NCI-H510A (cell line): ENCODE data around the gene KIZ.
"Not testable (repeated sequence)": the region's sequence is repeated elsewhere in the genome, so short reads cannot be mapped to it uniquely, and the experiment has no call there.

ENCODE experiments used
- DNase-seq: peaks from one replicate; lab custom pipeline; 2025; lab: John Stamatoyannopoulos, UW

KIZ gene

DNA sequence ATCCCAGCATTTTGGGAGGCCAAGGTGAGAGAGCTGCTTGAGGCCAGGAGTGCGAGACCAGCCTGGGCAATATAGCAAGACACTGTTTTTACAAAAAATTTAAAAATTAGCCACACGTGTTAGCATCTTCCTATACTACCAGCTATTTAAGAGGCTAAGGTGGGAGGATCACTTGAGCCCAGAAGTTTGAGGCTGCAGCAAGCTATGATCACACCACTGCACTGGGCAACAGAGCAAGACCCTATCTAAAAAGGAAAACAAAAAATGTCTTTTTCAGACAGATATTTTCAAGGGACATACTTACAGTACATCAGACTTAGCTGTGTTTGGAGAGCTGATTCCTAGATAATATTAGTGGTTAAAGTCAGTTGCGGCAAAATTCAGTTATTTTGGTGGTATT lies 104.3 kb downstream of the KIZ start:
- DNase-seq, result no peak

DNA sequence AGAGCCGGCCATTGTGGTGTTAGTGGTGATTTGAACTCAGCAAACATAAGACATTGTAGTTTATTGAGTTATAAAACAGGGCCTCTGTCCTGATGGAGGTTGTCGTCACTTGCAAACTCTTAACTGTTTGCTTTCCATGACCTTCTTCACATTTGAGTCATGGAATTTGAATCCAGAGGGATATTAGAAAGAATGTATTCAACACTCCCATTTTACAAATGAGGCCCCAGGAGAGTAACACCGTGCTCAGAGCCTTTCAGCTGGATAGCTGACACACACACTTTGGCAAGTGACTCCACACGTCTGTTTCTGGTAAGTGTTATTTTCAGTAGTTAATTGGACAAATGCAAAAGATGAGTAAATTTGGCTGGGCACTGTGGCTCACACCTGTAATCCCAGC lies 104.8 kb downstream of the KIZ start:
- DNase-seq, result no peak

DNA sequence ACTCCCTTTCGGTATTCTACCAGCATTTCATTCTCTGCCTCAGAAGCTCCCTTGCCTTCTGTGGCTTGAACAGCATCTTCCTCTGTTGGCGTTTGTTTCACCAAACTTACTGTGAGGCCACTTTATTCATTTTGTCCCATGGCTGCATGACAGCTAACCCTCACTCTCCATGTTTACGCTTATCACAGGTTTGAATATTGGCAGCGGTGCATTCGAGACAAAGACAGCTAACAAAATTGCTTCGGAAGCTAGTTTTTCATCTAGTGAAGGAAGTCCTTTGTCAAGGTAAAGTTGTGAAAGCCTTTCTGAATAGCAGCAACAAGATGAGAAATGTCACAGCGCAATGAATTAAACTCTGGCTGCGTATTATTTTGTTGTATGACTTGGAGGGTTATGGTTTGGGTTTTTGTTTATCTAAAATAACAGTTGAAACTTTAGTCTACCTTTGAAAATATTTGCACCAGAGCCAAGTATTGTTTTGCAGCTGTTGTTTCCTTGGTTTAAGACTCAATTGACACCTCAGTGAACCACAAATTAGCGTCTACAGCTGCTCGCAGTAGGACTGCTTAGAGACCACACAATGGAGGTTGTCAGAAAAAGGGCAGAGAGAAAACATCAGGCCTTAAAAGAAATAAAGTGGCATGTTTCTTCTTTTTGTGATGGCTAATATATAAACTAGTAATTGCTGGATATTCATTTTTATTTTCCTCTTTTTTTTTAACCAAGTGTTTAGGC lies 106.8 kb downstream of the KIZ start:
- DNase-seq, result no peak

DNA sequence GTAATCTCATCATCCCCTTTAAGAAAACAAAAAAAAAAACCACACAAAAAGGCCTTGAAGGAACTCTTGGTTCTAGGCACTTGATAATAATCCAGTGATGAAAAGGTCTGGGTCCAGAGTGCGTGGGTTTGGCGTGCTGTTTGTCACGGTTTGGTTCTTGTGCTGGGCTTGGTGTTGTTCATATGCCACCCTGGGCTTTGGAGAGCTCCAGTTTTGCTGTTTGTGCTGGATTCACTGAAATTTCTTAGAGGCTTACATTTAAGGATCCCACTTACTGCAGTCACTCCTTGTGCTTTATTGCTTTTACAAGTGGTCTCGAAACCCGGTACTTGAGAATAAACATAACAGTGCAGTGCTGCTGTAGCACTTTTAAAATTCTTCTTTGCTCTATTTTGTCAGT lies 108.4 kb downstream of the KIZ start:
- no peak for DNase-seq

DNA sequence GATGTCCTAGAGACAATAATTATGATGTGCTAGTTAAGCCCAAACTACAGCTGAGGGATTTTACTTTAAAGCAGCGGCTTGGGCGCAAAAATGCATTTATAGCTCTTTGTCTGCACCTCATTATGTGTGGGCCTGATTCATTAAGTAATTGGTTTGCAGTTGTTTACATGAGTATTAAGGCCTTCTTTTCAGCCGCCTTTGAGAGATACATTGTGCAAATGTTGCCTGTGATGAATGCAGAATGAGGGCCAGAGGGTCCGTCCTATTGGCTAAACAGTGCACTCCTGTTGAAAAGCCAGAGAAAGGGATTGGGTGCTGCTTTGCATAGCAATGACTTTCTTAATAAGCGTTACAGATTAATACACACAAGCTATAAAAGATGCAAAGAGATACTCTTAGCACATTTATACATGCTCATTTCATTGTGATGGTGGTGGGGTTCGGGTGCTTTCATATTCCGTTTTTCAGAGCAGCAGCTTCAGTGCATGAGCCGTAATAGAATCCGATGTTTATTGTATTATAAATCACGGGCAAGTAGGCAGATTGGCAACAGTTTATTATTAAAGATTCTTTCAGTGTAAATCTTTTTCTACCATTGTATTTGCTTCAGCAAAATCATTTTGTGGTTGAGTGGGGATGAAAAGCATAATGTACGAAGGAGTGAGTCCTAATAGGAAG lies 109.1 kb downstream of the KIZ start:
- no peak for DNase-seq

DNA sequence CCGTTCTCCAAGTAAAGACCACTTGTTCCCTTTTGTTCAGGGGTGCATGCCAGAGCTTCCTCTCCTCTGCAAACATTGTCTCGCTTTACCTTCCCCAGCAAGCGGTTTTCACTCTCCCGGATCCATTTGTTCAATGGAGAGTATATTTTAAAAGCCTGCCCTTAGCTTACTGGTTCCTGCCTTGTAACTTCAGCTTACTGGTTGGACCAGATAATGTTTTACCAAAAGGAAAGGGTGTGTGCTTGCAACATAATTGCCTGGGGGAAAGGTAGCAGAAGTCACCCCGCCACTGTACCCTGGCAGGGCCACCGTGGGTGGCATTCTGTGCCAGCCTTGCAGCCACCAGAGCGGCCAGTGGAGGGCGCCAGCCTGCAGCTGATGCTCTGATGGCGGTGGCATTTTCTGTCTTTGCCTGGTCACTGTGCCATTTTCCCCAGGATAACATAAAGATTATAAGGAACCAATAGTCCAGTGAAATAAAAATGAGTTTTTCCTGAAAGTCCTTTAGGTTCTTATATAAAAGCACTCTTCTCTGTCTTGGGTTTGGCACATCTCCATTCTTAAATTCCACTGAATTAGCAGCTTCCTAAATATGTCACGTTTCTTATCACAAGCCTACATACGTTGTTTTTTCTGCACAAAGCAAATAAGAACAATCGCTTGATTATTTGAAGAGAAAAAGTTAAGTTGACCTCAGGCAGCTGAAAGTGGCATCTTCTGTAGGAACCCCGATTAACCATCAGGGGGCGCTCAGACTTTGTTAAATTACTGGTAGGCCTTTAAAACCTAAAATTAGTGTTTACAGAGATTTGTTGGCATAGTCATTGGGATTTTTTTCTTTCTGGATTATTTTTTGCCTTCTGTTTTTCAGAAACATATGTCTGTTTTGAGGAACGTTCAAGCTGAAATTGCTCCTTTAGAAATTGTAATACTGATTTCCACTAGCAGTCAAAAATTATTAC lies 109.9 kb downstream of the KIZ start:
- DNase-seq, result peak; percentile 7

DNA sequence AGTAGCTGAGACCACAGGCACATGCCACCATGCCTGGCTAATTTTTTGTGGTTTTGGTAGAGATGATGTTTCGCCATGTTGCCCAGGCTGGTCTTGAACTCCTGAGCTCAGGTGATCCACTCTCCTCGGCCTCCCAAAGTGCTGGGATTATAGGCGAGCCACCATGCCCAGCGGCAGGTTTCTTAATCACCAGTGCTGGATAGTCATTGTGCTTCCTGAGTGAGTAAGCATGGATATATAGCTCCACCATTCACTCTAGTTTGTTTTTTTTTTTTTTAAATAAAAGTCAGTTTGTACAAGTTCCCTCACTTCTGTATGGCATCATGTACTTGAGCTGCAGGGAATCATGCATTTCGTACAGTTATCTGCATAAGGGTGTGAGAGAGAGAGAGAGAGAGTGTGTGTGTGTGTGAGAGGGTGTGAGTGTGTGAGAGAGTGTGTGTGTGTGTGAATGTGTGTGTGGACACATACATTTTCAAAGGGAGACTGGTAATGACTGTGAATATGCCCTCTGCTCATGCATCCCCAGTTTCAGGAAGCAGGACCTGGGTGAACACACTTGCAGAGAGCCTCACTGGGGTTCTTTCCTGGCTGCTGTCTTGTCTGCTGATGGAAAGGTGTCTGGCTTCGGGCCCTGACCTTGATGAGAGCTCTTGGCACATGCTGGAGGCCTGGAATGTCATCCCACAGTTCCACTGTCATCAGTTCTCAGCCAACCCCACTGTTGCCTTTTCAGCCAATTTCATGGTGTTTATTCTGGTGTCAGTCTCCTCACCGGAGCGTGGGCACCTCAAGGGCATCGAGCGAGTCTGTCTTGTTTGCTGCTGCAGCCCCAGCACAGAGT lies 112.3 kb downstream of the KIZ start:
- DNase-seq, result no peak

DNA sequence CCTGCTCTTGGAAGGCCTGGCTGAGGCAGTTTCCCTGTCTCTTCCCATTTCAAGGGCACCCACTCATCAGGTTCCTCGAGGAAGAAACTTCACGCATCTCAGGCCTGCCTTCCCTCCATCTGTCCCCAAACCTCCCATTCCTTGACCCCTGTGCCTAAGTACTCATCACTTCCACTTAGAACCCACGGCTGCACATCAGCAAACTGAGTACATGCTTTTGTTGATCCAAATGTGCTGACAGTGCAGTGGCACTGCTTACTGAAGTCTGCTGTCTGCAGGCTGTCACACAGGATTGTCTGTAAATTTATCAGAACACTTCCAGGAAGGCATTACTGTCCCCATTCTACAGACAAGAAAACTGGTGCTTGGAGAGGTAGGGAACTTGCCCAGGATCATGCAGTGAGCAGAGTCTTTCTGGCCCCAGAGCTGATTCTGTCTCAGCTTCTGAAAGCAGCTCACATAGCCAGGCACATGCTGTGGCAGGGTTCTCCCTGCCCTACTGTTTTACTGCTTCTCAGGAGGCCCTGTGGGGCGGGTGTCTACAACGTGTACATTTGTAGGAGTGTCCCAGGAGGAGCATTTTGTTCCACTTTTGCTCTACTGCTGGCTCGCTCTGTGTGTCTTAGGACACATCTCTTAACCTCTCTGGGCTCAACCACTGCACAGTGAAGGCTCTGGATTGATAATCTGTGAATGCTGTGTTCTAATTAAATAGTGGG lies 113.1 kb downstream of the KIZ start:
- DNase-seq, result no peak

DNA sequence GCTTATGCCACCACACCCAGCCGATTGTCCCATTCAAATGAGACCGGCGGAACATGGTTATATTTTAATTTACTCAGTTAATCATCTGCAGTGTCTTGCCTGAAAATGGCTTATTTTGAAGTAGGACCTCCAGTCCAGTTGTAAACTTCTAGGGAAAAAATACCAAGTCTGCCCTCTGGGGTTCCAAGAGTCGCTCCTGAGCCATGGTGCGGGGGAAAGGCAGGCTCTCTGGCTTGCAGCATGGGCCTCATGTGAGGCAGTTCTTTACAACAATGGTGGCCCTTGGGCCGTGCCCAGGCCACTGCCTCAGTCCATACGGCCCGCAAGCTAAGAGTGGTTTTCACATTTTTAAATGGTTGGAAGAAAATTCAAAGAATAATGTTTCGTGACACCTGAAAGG lies 114.5 kb downstream of the KIZ start:
- no peak for DNase-seq

DNA sequence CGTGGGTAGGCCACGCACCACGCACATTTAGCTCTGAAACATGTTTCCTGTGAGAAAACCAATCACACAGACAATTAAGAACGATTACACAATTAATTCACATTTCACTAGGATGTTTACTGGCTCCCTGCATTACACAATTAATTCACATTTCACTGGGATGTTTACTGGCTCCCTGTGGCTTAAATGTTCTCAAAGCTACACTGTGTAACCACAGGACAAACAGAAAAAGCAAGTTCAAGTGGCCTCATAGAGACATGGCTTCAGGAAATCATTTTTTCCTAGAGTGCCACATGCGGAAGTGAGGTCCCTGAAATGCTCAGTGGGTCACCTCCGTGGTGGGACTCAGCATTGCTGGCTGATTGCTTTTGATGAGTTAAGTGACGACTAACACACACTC lies 115.5 kb downstream of the KIZ start:
- peak; percentile 50 for DNase-seq

DNA sequence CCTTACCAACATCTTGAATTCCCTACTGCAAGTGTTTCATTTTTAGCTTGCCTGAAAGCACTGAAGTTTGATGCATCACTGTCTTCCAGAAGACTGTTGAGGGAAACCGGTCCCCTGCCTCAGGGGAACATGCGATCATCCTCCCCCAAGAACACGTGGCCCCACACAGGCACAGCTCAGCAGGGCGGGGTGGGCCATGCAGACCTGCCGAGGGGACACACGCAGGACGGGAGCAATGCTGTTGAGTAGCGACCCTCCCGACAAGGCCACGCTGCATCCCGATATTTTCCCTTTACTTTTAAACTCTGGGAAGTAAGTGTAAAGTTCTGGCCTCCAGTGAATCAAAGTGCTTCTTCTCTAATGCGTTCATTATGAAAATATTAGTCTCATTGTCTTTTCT lies 117.9 kb downstream of the KIZ start:
- DNase-seq, result no peak

DNA sequence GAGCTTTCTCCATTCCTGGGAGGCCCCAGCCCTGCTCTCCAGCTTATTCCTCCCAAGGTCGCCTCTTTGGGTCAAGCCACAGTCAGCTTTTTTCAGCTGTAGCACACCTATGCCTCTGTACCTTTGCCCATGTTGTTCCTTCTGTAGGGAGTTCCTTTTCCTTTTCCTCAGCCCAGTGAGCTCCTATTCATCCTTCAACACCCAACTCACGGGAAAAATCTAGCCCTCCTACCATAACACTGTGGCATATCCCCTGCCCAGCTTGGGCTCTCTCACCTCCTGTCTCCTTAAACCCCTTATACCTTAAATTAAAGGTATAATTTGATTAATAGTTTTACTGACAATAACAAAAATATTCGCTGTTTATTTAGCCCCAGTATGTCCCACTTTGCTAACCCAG lies 118.9 kb downstream of the KIZ start:
- DNase-seq, result no peak

DNA sequence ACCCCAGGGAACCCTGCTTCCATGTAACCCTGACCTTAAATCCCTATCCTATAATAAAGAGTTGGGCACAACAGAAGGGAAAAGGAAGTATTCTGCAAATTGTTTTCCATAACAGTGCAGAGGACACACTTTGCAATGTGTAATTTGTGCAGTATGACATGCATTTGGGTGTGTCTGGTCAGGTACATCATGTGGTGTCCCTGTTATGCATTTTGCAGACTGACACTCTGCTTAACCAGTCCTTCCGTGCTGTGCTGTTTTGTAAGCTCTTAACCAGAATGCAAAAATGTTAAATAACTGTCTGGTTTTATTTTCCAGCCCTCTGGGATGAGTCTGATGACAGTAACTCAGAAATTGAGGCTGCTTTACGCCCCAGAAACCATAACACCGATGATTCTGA lies 120.3 kb downstream of the KIZ start:
- no peak for DNase-seq

DNA sequence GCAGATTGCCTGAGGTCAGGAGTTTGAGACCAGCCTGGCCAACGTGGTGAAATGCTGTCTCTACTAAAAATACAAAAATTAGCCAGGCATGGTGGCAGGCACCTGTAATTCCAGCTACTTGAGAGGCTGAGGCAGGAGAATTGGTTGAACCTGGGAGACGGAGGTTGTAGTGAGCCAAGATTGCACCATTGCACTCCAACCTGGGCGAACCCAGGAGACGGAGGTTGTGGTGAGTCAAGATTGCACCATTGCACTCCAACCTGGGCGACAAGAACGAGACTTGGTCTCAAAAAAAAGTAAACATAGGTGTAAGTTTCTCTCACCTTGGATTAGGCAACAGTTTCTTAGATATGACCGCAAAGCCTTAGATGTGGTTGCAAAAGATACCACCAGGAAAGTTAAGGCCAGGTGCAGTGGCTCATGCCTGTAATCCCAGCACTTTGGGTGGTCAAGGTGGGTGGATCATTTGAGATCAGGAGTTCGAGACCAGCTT lies 121.8 kb downstream of the KIZ start:
- DNase-seq, result not testable (repeated sequence)

DNA sequence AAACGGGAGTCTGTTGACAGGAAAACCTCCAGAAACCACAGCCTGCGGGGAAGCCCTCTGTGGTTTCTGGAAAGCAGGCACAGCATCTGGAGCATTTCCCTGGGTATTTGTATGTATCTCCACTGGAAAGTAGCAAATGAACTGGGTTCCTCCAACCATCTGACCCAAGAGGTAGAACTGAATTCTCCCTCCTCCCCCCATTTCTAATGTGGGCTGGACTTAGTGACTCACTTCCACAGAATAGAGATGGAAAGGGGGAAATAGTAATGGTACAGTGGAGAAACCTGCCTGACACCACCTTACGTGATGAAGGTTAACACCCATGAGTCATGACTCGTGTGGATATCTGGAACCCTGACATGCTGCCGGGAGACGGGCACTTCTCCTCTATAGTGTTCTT lies 125.4 kb downstream of the KIZ start:
- no peak for DNase-seq

DNA sequence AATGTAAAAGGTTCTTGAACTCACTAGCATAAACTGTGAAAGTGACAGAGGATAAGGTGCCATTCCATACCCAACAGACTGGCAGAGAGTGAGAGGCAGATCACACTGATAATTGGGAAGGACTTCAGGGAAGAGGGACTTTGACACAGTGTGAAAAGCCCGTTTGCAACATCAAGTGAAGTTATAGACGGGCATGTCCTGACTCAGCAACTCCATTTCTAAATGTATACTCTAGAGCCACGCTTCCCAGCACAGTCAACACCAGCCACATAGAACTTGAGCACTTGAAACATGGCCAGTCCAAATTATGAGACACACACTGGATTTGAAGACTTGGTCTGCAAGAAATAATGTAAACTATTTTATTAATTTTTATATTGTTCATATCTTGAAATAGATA lies 131.3 kb downstream of the KIZ start:
- no peak for DNase-seq

DNA sequence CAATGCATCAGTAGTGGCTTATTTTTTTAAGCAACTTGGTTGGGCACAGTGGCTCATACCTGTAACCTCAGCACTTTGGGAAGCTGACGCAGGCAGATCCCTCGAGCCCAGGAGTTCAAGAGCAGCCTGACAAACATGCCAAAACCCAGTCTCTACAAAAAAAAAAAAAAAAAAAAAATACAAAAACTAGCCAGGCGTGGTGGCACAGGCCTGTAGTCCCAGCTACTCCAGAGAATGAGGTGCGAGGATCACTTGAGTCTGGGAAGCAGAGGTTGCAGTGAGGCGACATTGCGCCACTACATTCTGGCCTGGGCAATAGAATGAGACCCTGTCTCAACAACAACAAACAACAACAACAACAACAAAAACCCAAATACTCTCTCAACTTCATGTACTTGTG lies 132.5 kb downstream of the KIZ start:
- DNase-seq, result no peak

DNA sequence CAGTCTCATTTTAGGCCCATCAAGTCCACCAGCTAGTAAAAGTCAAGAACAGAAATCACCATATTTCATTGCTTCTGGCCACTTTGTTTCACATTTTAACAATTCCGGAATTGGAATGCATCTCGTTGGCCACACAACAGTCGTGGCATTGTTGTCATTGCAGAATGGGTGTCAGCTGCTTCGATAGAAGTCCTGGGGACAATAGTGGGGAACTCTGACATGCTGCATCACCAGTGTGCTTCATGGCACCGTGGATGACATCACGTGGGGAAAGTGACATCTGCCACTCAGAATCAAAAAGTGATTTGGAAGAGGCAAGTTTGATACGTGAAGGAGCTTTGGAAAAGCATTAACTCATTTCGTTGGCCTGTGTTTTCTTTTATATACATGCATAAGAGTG lies 133.5 kb downstream of the KIZ start:
- no peak for DNase-seq

DNA sequence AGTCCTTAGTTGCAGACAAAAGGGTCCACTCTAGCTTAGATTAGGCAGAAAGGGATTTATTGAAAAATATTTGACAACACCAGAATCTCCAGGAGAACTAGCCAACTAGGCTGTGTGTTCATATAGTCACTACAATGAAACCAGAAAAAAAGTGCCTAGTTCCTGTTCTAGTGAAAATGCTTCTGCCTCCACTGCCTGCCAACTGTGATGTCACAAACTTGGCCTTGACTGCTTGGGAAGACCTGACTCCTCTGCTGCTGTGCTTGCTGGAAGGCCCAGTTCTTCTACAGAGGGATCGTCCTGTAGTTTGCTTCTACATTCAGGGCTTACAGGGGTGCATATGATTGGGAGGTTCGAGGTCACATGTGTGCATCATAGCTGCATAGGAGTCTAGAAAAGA lies 136.9 kb downstream of the KIZ start:
- DNase-seq, result no peak

DNA sequence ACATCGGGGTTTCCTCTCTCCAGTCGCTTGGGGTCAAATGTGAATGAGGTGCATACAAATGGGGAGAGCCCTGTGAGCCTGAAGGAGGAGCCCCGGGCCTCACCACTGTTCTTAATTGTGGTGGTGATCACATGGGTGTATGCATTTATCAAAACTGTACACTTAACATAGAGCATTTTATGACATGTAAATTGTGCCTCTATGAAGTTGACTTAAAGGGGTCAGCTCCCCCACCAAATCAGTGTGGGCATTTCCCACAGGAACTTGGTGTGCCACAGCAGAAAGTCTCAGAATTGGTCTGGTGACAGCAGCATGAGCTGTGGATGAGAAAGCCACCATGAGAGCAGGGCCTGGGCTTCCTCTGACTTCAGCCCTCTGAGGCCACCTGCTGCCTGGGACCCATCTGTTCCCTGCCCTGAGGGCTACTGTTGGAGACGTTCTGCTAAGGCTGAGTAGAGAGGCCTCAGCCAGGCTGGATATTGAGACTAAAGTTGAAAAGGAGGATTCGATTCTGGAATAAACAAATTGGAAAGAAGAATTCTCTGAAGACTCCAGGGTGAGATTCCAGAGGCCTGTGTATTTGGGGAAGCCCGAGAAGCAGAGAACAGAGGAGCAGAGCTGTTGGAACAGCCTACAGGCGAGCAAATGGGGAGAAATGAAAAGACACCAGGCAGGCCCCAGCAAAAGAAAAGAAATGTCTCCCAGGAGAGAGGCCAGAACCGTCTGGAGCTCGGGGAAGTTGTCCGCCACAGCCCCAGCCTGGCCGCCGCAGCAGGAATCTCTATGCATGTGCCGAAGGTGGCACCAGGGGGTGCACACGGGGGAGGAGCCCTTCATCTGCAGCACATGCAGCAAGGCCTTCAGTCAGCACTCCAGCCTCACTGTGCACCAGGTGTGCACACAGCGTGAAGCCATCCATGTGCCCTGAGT lies 139.6 kb downstream of the KIZ start:
- no peak for DNase-seq
